Hepatocyte (in vitro differentiated cells): ENCODE results near the gene PPA2. TPM values are rescaled to one million over a fixed set of nuclear protein-coding genes. Genes with fewer than 3 reads are reported as not detected.

ENCODE experiments used
- DNase-seq: peaks from one replicate; pipeline ENCODE4 v3.0.0-alpha.2; 2016; ENCODE audit warnings: low spot score
- H2AFZ ChIP-seq: fragments of 200-600 bp; sonication (generic); 2 replicates; pipeline ENCODE4 v1.6.0; 2016; ENCODE audit warnings: antibody characterized with exemption, mild to moderate bottlenecking
- H3K27ac ChIP-seq: fragments of 200-600 bp; sonication (generic); 2 replicates; pipeline ENCODE4 v1.5.1; 2016; ENCODE audit warnings: mild to moderate bottlenecking
- H3K27me3 ChIP-seq: fragments of 200-600 bp; sonication (generic); 2 replicates; pipeline ENCODE4 v1.6.1; 2016
- H3K36me3 ChIP-seq: fragments of 200-600 bp; sonication (generic); replicated peaks from 2 replicates; pipeline ENCODE4 v1.5.1; 2016; ENCODE audit warnings: low read depth; ENCODE audit not compliant: insufficient read depth
- H3K4me1 ChIP-seq: fragments of 200-600 bp; sonication (generic); 2 replicates; pipeline ENCODE4 v1.5.1; 2016; ENCODE audit warnings: mild to moderate bottlenecking, moderate library complexity; ENCODE audit not compliant: insufficient read depth
- H3K4me2 ChIP-seq: fragments of 200-600 bp; sonication (generic); 2 replicates; pipeline ENCODE4 v1.6.0; 2016
- H3K4me3 ChIP-seq: fragments of 200-600 bp; sonication (generic); 2 replicates; pipeline ENCODE4 v1.5.1; 2016; ENCODE audit warnings: mild to moderate bottlenecking
- H3K79me2 ChIP-seq: fragments of 200-600 bp; sonication (generic); 2 replicates; pipeline ENCODE4 v1.6.0; 2017; ENCODE audit warnings: mild to moderate bottlenecking
- H3K9me2 ChIP-seq: fragments of 200-600 bp; sonication (generic); replicated peaks from 2 replicates; pipeline ENCODE4 v1.6.0; 2017; ENCODE audit warnings: mild to moderate bottlenecking; ENCODE audit not compliant: insufficient read depth
- H3K9me3 ChIP-seq: fragments of 200-600 bp; sonication (generic); 2 replicates; pipeline ENCODE4 v1.5.1; 2016; ENCODE audit warnings: low read depth, mild to moderate bottlenecking
- H4K20me1 ChIP-seq: fragments of 200-600 bp; sonication (generic); 2 replicates; pipeline ENCODE4 v1.6.0; 2016; ENCODE audit warnings: mild to moderate bottlenecking; ENCODE audit not compliant: insufficient read depth, poor library complexity, severe bottlenecking
- CTCF ChIP-seq: fragments of 200-600 bp; sonication (generic); IDR thresholded peaks from 2 replicates; pipeline ENCODE4 v1.5.1; 2016; ENCODE audit warnings: antibody characterized with exemption, mild to moderate bottlenecking; ENCODE audit not compliant: poor library complexity
- EZH2 ChIP-seq: fragments of 200-600 bp; sonication (generic); IDR thresholded peaks from 2 replicates; pipeline ENCODE4 v1.6.1; 2016; ENCODE audit warnings: antibody characterized with exemption, mild to moderate bottlenecking, borderline replicate concordance
- EZH2phosphoT487 ChIP-seq: fragments of 200-600 bp; sonication (generic); IDR thresholded peaks from one replicate; pipeline ENCODE4 v1.6.1; 2018; ENCODE audit warnings: antibody characterized with exemption, mild to moderate bottlenecking, low read depth, moderate library complexity; ENCODE audit not compliant: unreplicated experiment, severe bottlenecking
- WGBS: methylation state at CpG from one replicate; pipeline ENCODE4 v1.1.6; 2016; ENCODE audit warnings: low lambda C conversion rate; ENCODE audit errors: missing lambda C conversion rate; 5-methylcytosine and 5-hydroxymethylcytosine counted together
- polyA plus RNA-seq: library from polyadenylated mRNA; unstranded; fragments of >200 nt; fragmentation: Nextera tagmentation; extraction: Ambion mirVana; gene quantifications from 2 replicates; pipeline ENCODE4 v1.2.1, GENCODE V29; 2016
- total RNA-seq: library from RNA; depleted of rRNA; stranded (reverse); fragments of >200 nt; gene quantifications from 2 replicates; pipeline ENCODE4 v1.2.3, GENCODE V29; 2014

Gene PPA2
- total and polyA plus RNA-seq, 2 experiments from 2014 or later = 102 to 122 TPM

- no peaks in the 10 kb centered on the region for H3K36me3 ChIP-seq
- TF ChIP-seq CTCF = no peak
- TF ChIP-seq EZH2phosphoT487 = no peak
- TF ChIP-seq EZH2 = no peak
- no peaks in the 10 kb centered on the region for H3K9me2 ChIP-seq
- no peaks in the 10 kb centered on the region for H3K9me3 ChIP-seq
- no peaks in the 10 kb centered on the region for H3K79me2 ChIP-seq
- 81% methylated on average over 6 of the region's 6 CpGs for WGBS
- H2AFZ ChIP-seq = no peak overlapping the region
- no peaks in the 10 kb centered on the region for H3K27me3 ChIP-seq
- H3K4me3 ChIP-seq = no peak overlapping the region
- H4K20me1 ChIP-seq = no peaks in the 10 kb centered on the region
- H3K4me1 ChIP-seq = no peaks in the 10 kb centered on the region
- no peak for DNase-seq
- no peak overlapping the region for H3K27ac ChIP-seq
- no peak overlapping the region for H3K4me2 ChIP-seq
Observed at GRCh38 chr4:105437637-105438036, 36.2 kb downstream of the PPA2 start.

GRCh38 chr4:105436414-105436813 is 37.4 kb downstream of the PPA2 start:
- Histone ChIP-seq H3K36me3 (no peaks in the 10 kb centered on the region), H3K4me1 (no peaks in the 10 kb centered on the region), H2AFZ (no peak overlapping the region), H4K20me1 (no peaks in the 10 kb centered on the region), H3K4me2 (no peak overlapping the region), H3K9me2 (no peaks in the 10 kb centered on the region), H3K4me3 (no peak overlapping the region), H3K9me3 (no peaks in the 10 kb centered on the region), H3K27me3 (no peaks in the 10 kb centered on the region), H3K27ac (no peak overlapping the region), H3K79me2 (no peaks in the 10 kb centered on the region)
- no peak for DNase-seq
- TF ChIP-seq EZH2phosphoT487 (no peak), CTCF (no peak), EZH2 (no peak)

GRCh38 chr4:105434940-105435339 is 38.9 kb downstream of the PPA2 start:
- Histone ChIP-seq H4K20me1 (no peaks in the 10 kb centered on the region), H3K27ac (no peak overlapping the region), H3K9me2 (no peaks in the 10 kb centered on the region), H3K27me3 (no peaks in the 10 kb centered on the region), H3K36me3 (no peaks in the 10 kb centered on the region), H3K79me2 (no peaks in the 10 kb centered on the region), H3K9me3 (no peaks in the 10 kb centered on the region), H3K4me3 (no peak overlapping the region), H3K4me2 (no peak overlapping the region), H2AFZ (no peak overlapping the region), H3K4me1 (no peaks in the 10 kb centered on the region)
- DNase-seq = no peak
- TF ChIP-seq EZH2phosphoT487 (no peak), EZH2 (no peak)
- over 99% methylated on average over 3 of the region's 3 CpGs for WGBS

- Histone ChIP-seq H4K20me1 (no peaks in the 10 kb centered on the region), H3K9me3 (no peaks in the 10 kb centered on the region), H3K9me2 (no peaks in the 10 kb centered on the region), H3K27ac (no peak overlapping the region), H3K4me1 (no peaks in the 10 kb centered on the region), H3K27me3 (no peaks in the 10 kb centered on the region), H3K4me2 (no peak overlapping the region), H3K4me3 (no peak overlapping the region), H3K79me2 (no peaks in the 10 kb centered on the region), H3K36me3 (no peaks in the 10 kb centered on the region), H2AFZ (no peak overlapping the region)
- whole genome bisulfite sequencing = 71% methylated on average over 3 of the region's 3 CpGs
- TF ChIP-seq EZH2 (no peak), CTCF (no peak), EZH2phosphoT487 (no peak)
- no peak for DNase-seq
Observed at GRCh38 chr4:105433421-105433820, 40.4 kb downstream of the PPA2 start.
